Caco-2 (cell line): Measurements from ENCODE around the gene SGK2. TPM values are rescaled to one million over a fixed set of nuclear protein-coding genes. Genes with fewer than 3 reads are reported as not detected.

ENCODE experiments used
- BruUV-seq: library from RNA; stranded (reverse); fragments of 400-500 nt; replicated peaks from 2 replicates; lab custom pipeline; 2021; lab: Mats Ljungman, UMichigan
- CTCF ChIA-PET: fragments of 300-600 bp; sonication (Branson Sonifier 250); formaldehyde crosslinking; loops from one replicate; lab custom pipeline; 2022; ENCODE audit warnings: antibody characterized with exemption; lab: Charles Lee
- POLR2A ChIA-PET: fragments of 300-600 bp; sonication (Branson Sonifier 250); formaldehyde crosslinking; loops from one replicate; lab custom pipeline; 2022; ENCODE audit warnings: antibody characterized with exemption; lab: Charles Lee
- DNase-seq, 2 experiments: peaks; one replicate each; pipeline versions ENCODE4 v3.0.0 to v3.0.0-alpha.2; 2020 to 2022
- H3K27me3 ChIP-seq: replicated peaks from 2 replicates; pipeline ENCODE4 v1.6.0; 2011; ENCODE audit warnings: low read length; ENCODE audit not compliant: control insufficient read depth, insufficient read depth
- H3K36me3 ChIP-seq: 2 replicates; pipeline ENCODE4 v1.5.1; 2011; ENCODE audit warnings: low read length; ENCODE audit not compliant: control insufficient read depth, insufficient read depth
- H3K4me1 ChIP-seq: fragments of 250-450 bp; sonication (Bioruptor Pico); 2 replicates; pipeline ENCODE4 v1.5.1; 2020; ENCODE audit warnings: mild to moderate bottlenecking
- H3K4me3 ChIP-seq: 2 replicates; pipeline ENCODE4 v1.5.1; 2011; ENCODE audit warnings: low read depth, mild to moderate bottlenecking, control low read depth, low read length
- H3K9me3 ChIP-seq: fragments of 250-450 bp; sonication (Bioruptor Pico); 2 replicates; pipeline ENCODE4 v1.5.1; 2020; ENCODE audit warnings: mild to moderate bottlenecking, moderate library complexity
- H3K27ac Mint-ChIP-seq: one replicate; pipeline ENCODE4 v1.8.0; 2022; ENCODE audit warnings: mixed read lengths; ENCODE audit not compliant: unreplicated experiment
- H3K27me3 Mint-ChIP-seq: one replicate; pipeline ENCODE4 v1.8.0; 2022; ENCODE audit warnings: mixed read lengths; ENCODE audit not compliant: insufficient read depth, unreplicated experiment
- H3K36me3 Mint-ChIP-seq: one replicate; pipeline ENCODE4 v1.8.0; 2022; ENCODE audit warnings: mild to moderate bottlenecking, mixed read lengths; ENCODE audit not compliant: insufficient read depth, unreplicated experiment
- H3K4me1 Mint-ChIP-seq: one replicate; pipeline ENCODE4 v1.8.0; 2022; ENCODE audit warnings: low read depth, mixed read lengths; ENCODE audit not compliant: unreplicated experiment
- H3K4me3 Mint-ChIP-seq: one replicate; pipeline ENCODE4 v1.8.0; 2022; ENCODE audit warnings: mild to moderate bottlenecking, moderate library complexity, mixed read lengths; ENCODE audit not compliant: unreplicated experiment
- H3K9me3 Mint-ChIP-seq: one replicate; pipeline ENCODE4 v1.8.0; 2022; ENCODE audit warnings: mixed read lengths; ENCODE audit not compliant: unreplicated experiment
- CTCF ChIP-seq, 2 experiments: fragments of 200-600 bp in 1 of 2; IDR thresholded peaks; 1 replicate in 1 of 2; 2 replicates in 1 of 2; pipeline versions ENCODE4 v1.5.1 to v1.8.0; 2011 to 2022; ENCODE audit warnings: antibody characterized with exemption in 1 of 2, control low read depth in 1 of 2, inconsistent platforms in 1 of 2, low read depth in 1 of 2, low read length in 1 of 2, mild to moderate bottlenecking in 1 of 2, moderate library complexity in 1 of 2; ENCODE audit not compliant: insufficient read depth in 1 of 2, severe bottlenecking in 1 of 2, unreplicated experiment in 1 of 2
- intact Hi-C: fragments of 100-400 bp; cut with micrococcal nuclease; formaldehyde crosslinking; loops from one replicate; pipeline ENCODE4 v1.10.0; 2022; ENCODE audit not compliant: unreplicated experiment
- total RNA-seq: library from RNA; stranded (reverse); gene quantifications from 2 replicates; pipeline ENCODE4 v1.2.3, GENCODE V29; 2022

SGK2 gene
- total RNA-seq, 1 experiment from 2014 or later: 5.2 TPM

DNA sequence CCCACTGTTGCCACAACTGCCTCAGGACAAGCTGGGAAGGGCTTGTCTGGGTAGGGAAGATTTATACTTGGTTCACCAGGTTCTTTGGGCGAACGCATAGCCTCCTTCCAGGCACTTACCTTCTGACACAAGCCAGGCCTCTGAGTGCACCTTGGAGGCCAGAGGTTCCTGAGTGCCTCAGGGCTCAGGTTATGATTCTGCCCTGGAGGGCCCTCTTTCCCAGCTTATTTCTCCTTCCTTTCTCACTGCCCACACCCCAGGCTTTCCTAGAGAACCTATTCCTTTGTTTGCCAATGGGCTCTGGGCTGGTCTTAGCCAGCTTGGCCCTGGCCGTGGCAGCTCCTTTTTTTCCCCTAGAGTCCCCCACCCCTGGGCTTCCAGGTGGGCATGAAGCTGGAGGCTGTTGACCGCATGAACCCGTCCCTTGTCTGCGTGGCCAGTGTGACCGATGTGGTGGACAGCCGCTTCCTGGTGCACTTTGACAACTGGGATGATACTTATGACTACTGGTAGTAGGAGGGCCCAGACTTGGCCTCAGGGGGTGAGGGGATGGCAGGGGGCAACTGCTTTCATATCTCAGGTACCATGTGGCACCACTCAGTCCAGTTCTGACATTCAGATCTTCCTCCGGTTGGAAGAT, 26.3 kb upstream of the SGK2 start:
- Mint-ChIP-seq H3K9me3 (no peaks in the 10 kb centered on the region), H3K27ac (no peak overlapping the region), H3K4me1 (no peaks in the 10 kb centered on the region), H3K4me3 (no peak overlapping the region), H3K36me3 (no peaks in the 10 kb centered on the region), H3K27me3 (peaks cover 3% of the 10 kb centered on the region)
- Histone ChIP-seq H3K4me1 (peaks cover 13% of the 10 kb centered on the region; the same call in 1 of the 2 replicates), H3K9me3 (no peaks in the 10 kb centered on the region), H3K4me3 (no peak overlapping the region), H3K27me3 (no peaks in the 10 kb centered on the region), H3K36me3 (no peaks in the 10 kb centered on the region)
- intact Hi-C loops: no loop called here
- peak in 1 of 2 experiments; percentile 35 for DNase-seq
- BruUV-seq: no TSS peak
- ChIA-PET POLR2A (no interaction called here), CTCF (interaction anchor here (0.9 kb wide), 1 partner anchor 963 kb away, joined by 3 read pairs; no protein-coding TSS in a partner anchor)
- TF ChIP-seq CTCF (IDR thresholded peaks at IDR 0.05; ENCODE audit: insufficient read depth in 1 of 2, low read depth in 1 of 2, low read length in 1 of 2, severe bottlenecking in 1 of 2, unreplicated experiment in 1 of 2): no peak

DNA sequence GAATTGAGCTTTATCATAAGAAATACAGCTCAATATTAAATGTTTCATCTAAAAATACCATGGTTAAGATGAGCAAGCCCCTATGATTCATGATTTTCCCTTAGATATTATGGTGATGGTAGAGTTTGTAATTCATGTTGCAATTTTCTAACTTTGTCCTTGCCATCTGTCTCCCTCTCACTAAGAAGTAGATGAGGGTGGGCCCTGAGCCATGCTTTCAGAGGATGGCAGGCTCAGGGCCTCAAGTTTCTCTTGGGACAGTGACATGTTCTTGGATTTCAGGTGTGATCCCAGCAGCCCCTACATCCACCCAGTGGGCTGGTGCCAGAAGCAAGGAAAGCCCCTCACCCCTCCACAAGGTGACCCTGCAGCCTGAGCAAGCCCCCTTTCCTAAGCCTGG, 25.8 kb upstream of the SGK2 start:
- no peak overlapping the region for H3K27ac Mint-ChIP-seq
- no peak for TF ChIP-seq CTCF (IDR thresholded peaks at IDR 0.05; ENCODE audit: insufficient read depth in 1 of 2, low read depth in 1 of 2, low read length in 1 of 2, severe bottlenecking in 1 of 2, unreplicated experiment in 1 of 2)
- POLR2A ChIA-PET: no interaction called here
- Histone ChIP-seq H3K27me3 (no peaks in the 10 kb centered on the region), H3K36me3 (no peaks in the 10 kb centered on the region), H3K9me3 (no peaks in the 10 kb centered on the region), H3K4me3 (no peak overlapping the region), H3K4me1 (peaks cover 13% of the 10 kb centered on the region; the same call in 1 of the 2 replicates)
- BruUV-seq: no TSS peak
- H3K27me3 Mint-ChIP-seq: peaks cover 2% of the 10 kb centered on the region
- no peaks in the 10 kb centered on the region for H3K9me3 Mint-ChIP-seq
- H3K36me3 Mint-ChIP-seq: no peaks in the 10 kb centered on the region
- H3K4me3 Mint-ChIP-seq: no peak overlapping the region
- intact Hi-C loops: no loop called here
- peak in 1 of 2 experiments; percentile 38 for DNase-seq
- H3K4me1 Mint-ChIP-seq: no peaks in the 10 kb centered on the region
- CTCF ChIA-PET: interaction anchor here (0.9 kb wide), 1 partner anchor 963 kb away, joined by 3 read pairs; no protein-coding TSS in a partner anchor

DNA sequence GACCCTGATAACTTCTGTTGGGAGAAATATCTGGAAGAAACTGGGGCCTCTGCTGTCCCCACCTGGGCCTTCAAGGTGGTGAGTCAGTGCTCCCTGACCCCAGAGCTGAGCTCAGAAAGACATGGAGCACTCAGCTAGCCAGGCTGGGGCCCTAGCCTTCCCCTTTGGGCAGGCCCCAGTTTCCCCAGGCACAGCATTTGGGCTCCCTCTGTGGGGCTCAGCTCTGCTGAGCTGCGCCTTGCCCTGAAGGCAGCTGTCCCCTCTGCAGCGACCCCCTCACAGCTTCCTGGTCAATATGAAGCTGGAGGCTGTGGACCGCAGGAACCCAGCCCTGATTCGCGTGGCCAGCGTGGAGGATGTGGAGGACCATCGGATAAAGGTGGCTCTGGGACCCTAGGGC, 24.8 kb upstream of the SGK2 start:
- H3K4me3 ChIP-seq: no peak overlapping the region
- TF ChIP-seq CTCF (IDR thresholded peaks at IDR 0.05; ENCODE audit: insufficient read depth in 1 of 2, low read depth in 1 of 2, low read length in 1 of 2, severe bottlenecking in 1 of 2, unreplicated experiment in 1 of 2): no peak
- peak in 1 of 2 experiments; percentile 40 for DNase-seq
- no peaks in the 10 kb centered on the region for H3K27me3 Mint-ChIP-seq
- no TSS peak for BruUV-seq
- intact Hi-C loops: no loop called here
- no peaks in the 10 kb centered on the region for H3K36me3 Mint-ChIP-seq
- ChIA-PET POLR2A (no interaction called here), CTCF (no interaction called here)
- H3K36me3 ChIP-seq: no peaks in the 10 kb centered on the region
- H3K4me1 ChIP-seq: peaks cover 13% of the 10 kb centered on the region; the same call in 1 of the 2 replicates
- no peaks in the 10 kb centered on the region for H3K27me3 ChIP-seq
- H3K4me1 Mint-ChIP-seq: no peaks in the 10 kb centered on the region
- no peaks in the 10 kb centered on the region for H3K9me3 Mint-ChIP-seq
- H3K4me3 Mint-ChIP-seq: no peak overlapping the region
- H3K9me3 ChIP-seq: no peaks in the 10 kb centered on the region
- H3K27ac Mint-ChIP-seq: no peak overlapping the region
